ENCODE results near the gene OR5V1. TPM values are rescaled to one million over a fixed set of nuclear protein-coding genes. Genes with fewer than 3 reads are reported as not detected.

OR5V1 gene
- total RNA-seq, 1 donor, result not detected

GRCh38 chr6:29395331-29395730 is 26.7 kb upstream of the OR5V1 start, which contains the start of gene OR12D2:
Gene OR12D2, plus strand, starts transcription at chr6:29395631. Its CDS starts 1,069 bp downstream, at chr6:29396700.
- no peak for DNase-seq (ENCODE audit: insufficient read length, low spot score, missing footprints)
- Histone ChIP-seq H3K4me2 (ENCODE audit: insufficient read depth, low read length) (no peak within 1 kb of the TSS), H3K27me3 (ENCODE audit: insufficient read depth, low read length) (no peaks in the 10 kb centered on the region), H3K4me1 (ENCODE audit: insufficient read depth, low read length) (no peaks in the 10 kb centered on the region), H4K20me1 (ENCODE audit: insufficient read depth, low read length) (no peaks in the 10 kb centered on the region), H3K27ac (ENCODE audit: low read depth, low read length) (no peak within 1 kb of the TSS), H3K4me3 (ENCODE audit: insufficient read depth, low read length) (no peak within 1 kb of the TSS), H3K36me3 (ENCODE audit: insufficient read depth, low read length) (no peaks in the 10 kb centered on the region), H2AFZ (ENCODE audit: low read length) (no peak within 1 kb of the TSS), H3K9me3 (ENCODE audit: low read depth, low read length) (no peaks in the 10 kb centered on the region), H3K79me2 (ENCODE audit: insufficient read depth, low read length) (no peaks in the 10 kb centered on the region)
- TF ChIP-seq, protein P1, sequence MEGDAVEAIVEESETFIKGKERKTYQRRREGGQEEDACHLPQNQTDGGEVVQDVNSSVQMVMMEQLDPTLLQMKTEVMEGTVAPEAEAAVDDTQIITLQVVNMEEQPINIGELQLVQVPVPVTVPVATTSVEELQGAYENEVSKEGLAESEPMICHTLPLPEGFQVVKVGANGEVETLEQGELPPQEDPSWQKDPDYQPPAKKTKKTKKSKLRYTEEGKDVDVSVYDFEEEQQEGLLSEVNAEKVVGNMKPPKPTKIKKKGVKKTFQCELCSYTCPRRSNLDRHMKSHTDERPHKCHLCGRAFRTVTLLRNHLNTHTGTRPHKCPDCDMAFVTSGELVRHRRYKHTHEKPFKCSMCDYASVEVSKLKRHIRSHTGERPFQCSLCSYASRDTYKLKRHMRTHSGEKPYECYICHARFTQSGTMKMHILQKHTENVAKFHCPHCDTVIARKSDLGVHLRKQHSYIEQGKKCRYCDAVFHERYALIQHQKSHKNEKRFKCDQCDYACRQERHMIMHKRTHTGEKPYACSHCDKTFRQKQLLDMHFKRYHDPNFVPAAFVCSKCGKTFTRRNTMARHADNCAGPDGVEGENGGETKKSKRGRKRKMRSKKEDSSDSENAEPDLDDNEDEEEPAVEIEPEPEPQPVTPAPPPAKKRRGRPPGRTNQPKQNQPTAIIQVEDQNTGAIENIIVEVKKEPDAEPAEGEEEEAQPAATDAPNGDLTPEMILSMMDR (IDR thresholded peaks at IDR 0.05; ENCODE audit: extremely low read depth, low read depth, low read length), result no peak

DNA sequence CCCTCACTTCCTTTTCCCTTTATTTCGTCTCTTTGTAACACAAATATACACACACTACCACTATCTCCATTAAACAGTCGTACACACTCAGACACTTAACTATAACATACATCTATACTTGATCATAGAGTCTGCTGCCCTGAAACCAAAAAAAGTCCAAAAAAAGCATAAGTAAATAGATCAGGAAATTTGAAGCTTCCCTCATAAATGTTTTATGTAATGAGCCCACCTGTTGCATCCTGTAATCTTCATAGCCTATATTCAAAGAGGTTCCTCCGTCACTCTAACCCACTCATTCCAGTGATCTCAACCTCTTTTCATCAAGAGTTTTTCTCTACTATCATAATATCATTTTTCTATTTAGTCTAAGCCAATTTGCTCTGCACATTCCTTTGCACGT is 19.9 kb upstream of the OR5V1 start:
- no peaks in the 10 kb centered on the region for H3K4me1 ChIP-seq (ENCODE audit: insufficient read depth, low read length)
- no peaks in the 10 kb centered on the region for H3K27me3 ChIP-seq (ENCODE audit: insufficient read depth, low read length)
- TF ChIP-seq, protein P1 (IDR thresholded peaks at IDR 0.05; ENCODE audit: extremely low read depth, low read depth, low read length), result no peak
- H3K9me3 ChIP-seq (ENCODE audit: low read depth, low read length), result no peaks in the 10 kb centered on the region
- no peak overlapping the region for H3K4me2 ChIP-seq (ENCODE audit: insufficient read depth, low read length)
- H3K79me2 ChIP-seq (ENCODE audit: insufficient read depth, low read length), result no peaks in the 10 kb centered on the region
- no peak overlapping the region for H3K4me3 ChIP-seq (ENCODE audit: insufficient read depth, low read length)
- H3K36me3 ChIP-seq (ENCODE audit: insufficient read depth, low read length), result no peaks in the 10 kb centered on the region
- H4K20me1 ChIP-seq (ENCODE audit: insufficient read depth, low read length), result no peaks in the 10 kb centered on the region
- no peak overlapping the region for H2AFZ ChIP-seq (ENCODE audit: low read length)
- DNase-seq (ENCODE audit: insufficient read length, low spot score, missing footprints), result no peak
- H3K27ac ChIP-seq (ENCODE audit: low read depth, low read length), result no peak overlapping the region

- Histone ChIP-seq H3K4me2 (ENCODE audit: insufficient read depth, low read length) (no peak overlapping the region), H3K9me3 (ENCODE audit: low read depth, low read length) (no peaks in the 10 kb centered on the region), H2AFZ (ENCODE audit: low read length) (no peak overlapping the region), H3K27me3 (ENCODE audit: insufficient read depth, low read length) (no peaks in the 10 kb centered on the region), H3K4me3 (ENCODE audit: insufficient read depth, low read length) (no peak overlapping the region), H3K4me1 (ENCODE audit: insufficient read depth, low read length) (no peaks in the 10 kb centered on the region), H3K79me2 (ENCODE audit: insufficient read depth, low read length) (no peaks in the 10 kb centered on the region), H3K27ac (ENCODE audit: low read depth, low read length) (no peak overlapping the region), H3K36me3 (ENCODE audit: insufficient read depth, low read length) (no peaks in the 10 kb centered on the region), H4K20me1 (ENCODE audit: insufficient read depth, low read length) (no peaks in the 10 kb centered on the region)
- no peak for DNase-seq (ENCODE audit: insufficient read length, low spot score, missing footprints)
- TF ChIP-seq, protein P1 (IDR thresholded peaks at IDR 0.05; ENCODE audit: extremely low read depth, low read depth, low read length), result no peak
These were observed 7.3 kb upstream of the OR5V1 start for GRCh38 chr6:29376003-29376402.

- no peaks in the 10 kb centered on the region for H3K79me2 ChIP-seq (ENCODE audit: insufficient read depth, low read length)
- no peaks in the 10 kb centered on the region for H3K9me3 ChIP-seq (ENCODE audit: low read depth, low read length)
- H3K4me1 ChIP-seq (ENCODE audit: insufficient read depth, low read length), result no peaks in the 10 kb centered on the region
- no peaks in the 10 kb centered on the region for H4K20me1 ChIP-seq (ENCODE audit: insufficient read depth, low read length)
- H2AFZ ChIP-seq (ENCODE audit: low read length), result no peak within 1 kb of the TSS
- H3K36me3 ChIP-seq (ENCODE audit: insufficient read depth, low read length), result no peaks in the 10 kb centered on the region
- no peaks in the 10 kb centered on the region for H3K27me3 ChIP-seq (ENCODE audit: insufficient read depth, low read length)
- H3K4me3 ChIP-seq (ENCODE audit: insufficient read depth, low read length), result no peak within 1 kb of the TSS
- TF ChIP-seq, protein P1 (IDR thresholded peaks at IDR 0.05; ENCODE audit: extremely low read depth, low read depth, low read length), result no peak
- DNase-seq (ENCODE audit: insufficient read length, low spot score, missing footprints), result no peak
- no peak within 1 kb of the TSS for H3K4me2 ChIP-seq (ENCODE audit: insufficient read depth, low read length)
- H3K27ac ChIP-seq (ENCODE audit: low read depth, low read length), result no peak within 1 kb of the TSS
These were observed 6.5 kb upstream of the OR5V1 start, which contains the start of gene OR12D3 for GRCh38 chr6:29375191-29375590. Gene OR12D3, minus strand, starts transcription at chr6:29375291. Its CDS starts 4 bp downstream, at chr6:29375287.

All from osteoblast (primary cell).